Vagina (tissue), 2 donors: ENCODE results near the gene HTR3A.

ENCODE experiments used
- CTCF ChIP-seq, 3 experiments: fragments of 450-650 bp in 2 of 3; fragments of 200-600 bp in 1 of 3; sonication (generic) in 1 of 3; IDR thresholded peaks; one replicate each; pipeline ENCODE4 v1.5.1; 2017 to 2019; ENCODE audit warnings: antibody characterized with exemption in 3 of 3, mild to moderate bottlenecking in 2 of 3, moderate library complexity in 2 of 3
- POLR2AphosphoS5 ChIP-seq, 2 donors: sonication (generic); formaldehyde crosslinking; IDR thresholded peaks; one replicate each; pipeline ENCODE4 v1.9.0; 2017; ENCODE audit warnings: antibody characterized with exemption in 2 of 2, mild to moderate bottlenecking in 2 of 2, low read depth in 1 of 2; ENCODE audit not compliant: insufficient read depth in 1 of 2

GRCh38 chr11:113971506-113972195, 3.3 kb upstream of the HTR3A start:
- no peak for TF ChIP-seq CTCF (IDR thresholded peaks at IDR 0.05)
- TF ChIP-seq POLR2AphosphoS5 (IDR thresholded peaks at IDR 0.05; ENCODE audit: insufficient read depth in 1 of 2, low read depth in 1 of 2) = no peak
